NCI-H774 (cell line): ENCODE data around the gene SCAF4.
A peak's percentile ranks its signal among the peaks of the same experiment; 100 is the strongest.
"Not testable (repeated sequence)": the region's sequence is repeated elsewhere in the genome, so short reads cannot be mapped to it uniquely, and the experiment has no call there.

Source experiments
- DNase-seq: peaks from one replicate; lab custom pipeline; 2025; lab: John Stamatoyannopoulos, UW

SCAF4 gene

DNA sequence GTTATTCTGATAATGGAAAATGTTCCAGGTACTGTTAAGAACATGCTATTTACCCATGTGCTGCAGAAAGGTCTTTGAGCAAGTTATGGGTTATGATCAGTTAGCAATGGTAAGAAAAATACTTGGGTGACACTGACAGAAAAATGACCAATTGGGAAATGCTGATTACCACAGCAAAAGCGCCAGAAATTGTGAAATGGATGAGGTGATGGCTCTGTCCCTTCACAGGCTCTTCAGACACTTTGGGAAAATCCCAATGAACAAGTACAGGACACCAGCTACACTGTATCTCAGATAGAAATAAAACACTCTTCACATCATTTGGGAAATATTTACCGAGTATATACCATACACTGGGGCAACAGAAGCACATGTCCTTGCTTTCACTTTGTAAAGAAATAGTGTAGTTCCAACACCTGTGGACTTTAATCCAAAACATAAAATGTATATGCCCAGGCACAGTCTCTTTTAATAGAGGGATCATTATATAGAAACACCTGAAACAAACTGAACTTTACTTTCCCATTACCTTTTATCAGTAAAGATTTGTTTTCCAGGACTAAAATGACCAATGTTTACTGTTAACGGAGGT, 58.5 kb downstream of the SCAF4 start:
- DNase-seq, result no peak

DNA sequence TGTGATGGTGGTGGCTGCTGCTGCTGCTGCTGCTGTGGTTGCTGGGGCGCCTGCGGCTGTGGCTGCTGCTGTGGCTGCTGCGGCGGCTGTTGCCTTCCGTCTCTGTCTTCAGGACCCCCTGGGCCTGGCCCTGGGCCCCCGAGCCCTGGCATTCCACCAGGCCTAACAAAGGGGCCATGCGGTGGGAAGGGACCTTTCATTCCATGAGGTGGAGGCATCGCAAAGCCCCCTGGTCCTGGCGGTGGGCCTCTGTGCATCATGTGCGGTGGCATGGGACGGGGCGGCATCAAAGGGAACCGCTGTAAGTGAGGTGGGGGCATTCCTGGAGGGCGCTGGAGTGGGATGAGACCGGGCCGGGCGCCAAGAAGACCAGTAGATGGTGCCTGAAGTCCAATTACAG, 60.0 kb downstream of the SCAF4 start:
- DNase-seq, result no peak

DNA sequence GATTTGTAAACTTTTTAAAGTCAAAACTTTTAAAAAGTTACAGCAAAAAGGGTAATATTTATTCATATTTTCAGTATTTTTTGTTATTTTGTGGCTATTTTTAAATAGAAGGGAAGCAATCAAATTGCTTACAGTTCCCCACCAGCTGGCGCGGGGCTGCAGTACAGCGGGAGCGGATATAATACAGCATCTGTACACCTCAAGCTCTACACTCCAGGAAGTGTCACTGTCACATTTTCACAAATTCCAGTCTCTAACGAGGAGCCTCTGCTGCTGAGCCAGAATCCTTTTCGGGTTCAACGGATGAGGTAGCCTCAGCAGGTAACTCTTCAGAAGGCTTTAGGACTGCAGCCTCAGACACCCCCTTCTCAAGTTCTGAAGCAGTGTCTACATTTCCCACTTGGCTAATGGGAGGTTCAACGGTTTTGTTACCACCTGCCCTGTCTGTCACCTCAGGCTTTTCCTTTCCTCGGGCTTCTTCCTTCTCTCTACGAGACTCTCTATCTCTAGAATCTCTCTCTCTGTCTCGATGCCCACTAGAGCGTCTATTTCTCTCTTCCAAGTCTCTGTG, 60.7 kb downstream of the SCAF4 start:
- DNase-seq, result no peak

DNA sequence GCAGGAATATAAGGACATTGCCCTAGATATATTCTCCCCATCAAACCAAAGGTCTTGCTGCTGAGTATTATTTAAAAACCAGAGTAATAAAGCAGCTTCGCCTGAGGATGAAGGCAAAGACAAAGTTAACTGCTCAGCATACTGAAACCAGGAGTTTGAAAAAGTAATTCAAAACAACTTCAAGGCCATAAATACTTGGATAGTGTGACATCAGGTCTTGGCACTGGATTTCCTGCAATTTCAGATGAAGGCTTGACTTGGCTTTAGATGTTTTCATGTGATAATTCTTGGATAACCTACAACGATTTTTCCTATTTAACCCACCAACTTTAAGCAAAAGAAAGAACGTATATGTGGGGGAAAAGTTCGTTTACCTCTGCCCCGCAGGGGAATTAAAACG, 61.8 kb downstream of the SCAF4 start:
- no peak for DNase-seq

DNA sequence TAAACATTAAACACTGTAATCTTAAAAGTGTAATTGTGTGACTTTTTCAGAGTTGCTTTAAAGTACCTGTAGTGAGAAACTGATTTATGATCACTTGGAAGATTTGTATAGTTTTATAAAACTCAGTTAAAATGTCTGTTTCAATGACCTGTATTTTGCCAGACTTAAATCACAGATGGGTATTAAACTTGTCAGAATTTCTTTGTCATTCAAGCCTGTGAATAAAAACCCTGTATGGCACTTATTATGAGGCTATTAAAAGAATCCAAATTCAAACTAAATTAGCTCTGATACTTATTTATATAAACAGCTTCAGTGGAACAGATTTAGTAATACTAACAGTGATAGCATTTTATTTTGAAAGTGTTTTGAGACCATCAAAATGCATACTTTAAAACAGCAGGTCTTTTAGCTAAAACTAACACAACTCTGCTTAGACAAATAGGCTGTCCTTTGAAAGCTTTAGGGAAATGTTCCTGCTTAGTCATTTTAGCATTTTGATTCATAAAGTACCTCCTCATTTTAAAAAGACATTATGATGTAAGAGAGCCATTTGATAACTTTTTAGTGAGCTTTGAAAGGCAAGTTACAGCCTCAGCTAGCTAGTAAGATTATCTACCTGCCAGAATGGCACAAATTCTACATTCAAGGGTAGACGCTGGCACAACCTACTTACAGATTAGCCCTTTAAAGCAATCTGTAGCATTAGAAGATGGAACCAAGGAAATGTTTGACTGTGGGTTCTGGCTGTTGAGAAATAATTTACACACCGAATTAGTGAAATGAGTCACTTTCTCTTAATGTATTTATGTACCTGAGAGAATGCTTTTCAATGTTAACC, 63.0 kb downstream of the SCAF4 start:
- DNase-seq, result no peak

DNA sequence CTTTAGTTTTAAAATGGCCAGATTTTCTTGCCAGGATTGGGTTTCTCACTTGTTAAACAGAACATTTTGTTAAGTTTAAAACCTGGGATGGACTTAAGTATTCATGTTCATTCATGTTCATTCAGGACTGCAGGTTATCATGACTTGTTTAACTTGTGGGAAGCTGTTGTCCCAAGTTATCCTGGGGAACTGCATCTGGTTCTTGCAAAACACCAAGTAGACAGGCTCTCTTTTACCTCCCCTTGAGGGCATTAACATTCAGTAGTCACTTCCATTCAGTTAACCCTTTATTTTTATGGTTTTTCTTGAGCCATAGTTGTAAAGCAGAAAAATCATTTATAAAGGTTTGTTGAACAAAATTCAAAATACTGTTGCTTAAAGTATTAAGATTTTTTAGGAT, 64.3 kb downstream of the SCAF4 start:
- DNase-seq, result no peak

DNA sequence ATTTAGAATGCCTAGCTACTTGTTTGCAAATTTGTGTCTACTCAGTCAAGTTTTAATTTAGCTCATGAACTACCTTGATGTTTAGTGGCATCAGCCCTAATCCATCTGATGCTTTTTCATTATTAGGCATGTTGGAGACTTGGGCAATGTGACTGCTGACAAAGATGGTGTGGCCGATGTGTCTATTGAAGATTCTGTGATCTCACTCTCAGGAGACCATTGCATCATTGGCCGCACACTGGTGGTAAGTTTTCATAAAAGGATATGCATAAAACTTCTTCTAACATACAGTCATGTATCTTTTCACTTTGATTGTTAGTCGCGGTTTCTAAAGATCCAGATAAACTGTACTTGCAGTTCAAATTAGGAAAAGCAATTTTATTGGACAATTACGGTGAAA, 64.8 kb downstream of the SCAF4 start:
- DNase-seq, result no peak

DNA sequence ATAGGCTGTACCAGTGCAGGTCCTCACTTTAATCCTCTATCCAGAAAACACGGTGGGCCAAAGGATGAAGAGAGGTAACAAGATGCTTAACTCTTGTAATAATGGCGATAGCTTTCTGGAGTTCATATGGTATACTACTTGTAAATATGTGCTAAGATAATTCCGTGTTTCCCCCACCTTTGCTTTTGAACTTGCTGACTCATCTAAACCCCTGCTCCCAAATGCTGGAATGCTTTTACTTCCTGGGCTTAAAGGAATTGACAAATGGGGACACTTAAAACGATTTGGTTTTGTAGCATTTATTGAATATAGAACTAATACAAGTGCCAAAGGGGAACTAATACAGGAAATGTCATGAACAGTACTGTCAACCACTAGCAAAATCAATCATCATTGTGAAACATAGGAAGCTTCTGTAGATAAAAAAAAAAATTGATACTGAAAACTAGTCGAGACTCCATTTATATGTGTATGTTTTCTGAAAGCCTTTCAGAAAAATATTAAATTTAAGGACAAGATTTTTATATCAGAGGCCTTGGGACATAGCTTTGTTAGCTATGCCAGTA, 65.4 kb downstream of the SCAF4 start:
- DNase-seq, result no peak

DNA sequence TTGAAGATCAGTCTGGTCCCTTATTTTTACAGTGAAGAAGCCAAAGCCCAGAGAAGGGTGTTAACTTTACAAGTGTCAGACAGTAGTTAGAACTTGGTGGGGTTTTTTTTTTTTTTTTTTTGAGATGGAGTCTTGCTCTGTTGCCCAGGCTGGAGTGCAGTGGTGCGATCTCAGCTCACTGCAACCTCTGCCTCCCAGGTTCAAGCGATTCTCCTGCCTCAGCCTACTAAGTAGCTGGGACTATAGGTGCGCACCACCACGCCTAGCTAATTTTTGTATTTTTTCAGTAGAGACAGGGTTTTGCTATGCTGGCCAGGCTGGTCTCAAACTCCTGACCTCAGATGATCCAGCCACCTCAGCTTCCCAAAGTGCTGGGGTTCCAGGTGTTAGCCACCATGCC, 66.0 kb downstream of the SCAF4 start:
- not testable (repeated sequence) for DNase-seq

DNA sequence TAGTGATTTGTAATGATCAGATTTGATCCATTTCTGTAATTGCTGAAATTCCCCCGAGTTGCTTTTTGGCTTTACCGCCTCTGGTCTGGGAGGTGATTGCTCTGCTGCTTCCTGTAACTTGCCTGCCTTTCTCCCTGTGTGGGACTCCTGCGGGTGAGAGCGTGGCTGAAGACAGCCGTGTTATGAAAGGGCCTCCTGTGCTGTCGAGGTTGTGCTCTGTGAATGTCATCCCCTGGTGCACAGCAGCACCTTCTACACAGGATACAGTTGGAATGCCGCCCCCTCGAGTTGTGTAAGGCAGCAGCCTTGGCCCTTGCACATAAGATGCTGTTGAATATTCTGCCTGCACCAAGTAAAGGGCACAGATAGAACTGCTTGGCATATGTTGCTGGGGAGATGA, 66.5 kb downstream of the SCAF4 start:
- no peak for DNase-seq

DNA sequence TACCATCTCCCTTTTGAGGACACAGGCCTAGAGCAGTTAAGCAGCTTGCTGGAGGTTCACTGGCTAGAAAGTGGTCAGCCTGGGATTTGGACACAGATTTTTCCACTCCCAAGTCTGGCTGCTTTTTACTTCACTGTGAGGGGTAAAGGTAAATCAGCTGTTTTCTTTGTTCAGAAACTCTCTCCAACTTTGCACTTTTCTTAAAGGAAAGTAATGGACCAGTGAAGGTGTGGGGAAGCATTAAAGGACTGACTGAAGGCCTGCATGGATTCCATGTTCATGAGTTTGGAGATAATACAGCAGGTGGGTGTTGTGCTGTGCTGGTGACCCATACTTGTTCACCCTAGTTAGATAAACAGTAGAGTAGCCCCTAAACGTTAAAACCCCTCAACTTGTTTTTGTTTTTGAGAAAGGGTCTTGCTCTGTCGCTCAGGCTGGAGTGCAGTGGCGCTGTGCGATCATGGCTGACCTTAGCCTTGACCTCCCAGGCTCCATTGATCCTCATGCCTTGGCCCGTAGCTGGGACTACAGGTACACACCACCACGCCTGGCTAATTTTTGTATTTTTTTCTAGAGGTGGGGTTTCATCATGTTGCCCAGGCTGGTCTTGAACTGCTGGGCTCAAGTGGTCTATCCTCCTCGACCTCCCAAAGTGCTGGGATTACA, 68.2 kb downstream of the SCAF4 start:
- DNase-seq, result no peak

DNA sequence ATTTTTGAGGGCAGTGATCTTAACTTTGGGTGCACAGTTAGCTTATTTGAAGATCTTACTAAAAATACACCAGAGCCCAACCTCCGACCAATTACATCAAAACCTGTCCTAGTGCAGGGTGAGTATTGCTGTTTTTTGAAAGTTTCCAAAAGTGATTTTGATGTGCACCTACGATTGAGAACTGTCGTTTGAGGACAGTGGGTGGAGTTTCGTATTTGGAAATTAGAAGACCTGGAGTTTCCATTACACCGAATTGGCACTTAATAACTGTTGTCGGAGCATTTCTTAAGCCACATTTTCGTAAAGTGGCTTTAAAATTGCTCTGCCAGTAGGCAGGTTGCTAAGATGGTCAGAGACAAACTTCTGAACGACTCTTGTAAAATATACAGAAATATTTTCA, 71.3 kb downstream of the SCAF4 start:
- no peak for DNase-seq

DNA sequence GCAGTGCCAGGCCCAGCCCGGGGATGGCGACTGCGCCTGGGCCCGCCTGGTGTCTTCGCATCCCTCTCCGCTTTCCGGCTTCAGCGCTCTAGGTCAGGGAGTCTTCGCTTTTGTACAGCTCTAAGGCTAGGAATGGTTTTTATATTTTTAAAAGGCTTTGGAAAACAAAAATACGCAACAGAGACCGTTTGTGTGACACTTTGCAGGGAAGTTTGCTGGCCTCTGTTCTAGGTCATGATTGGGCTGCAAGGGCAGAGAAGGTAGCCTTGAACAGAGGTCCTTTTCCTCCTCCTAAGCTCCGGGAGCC, 71.7 kb downstream of the SCAF4 start:
- no peak for DNase-seq

DNA sequence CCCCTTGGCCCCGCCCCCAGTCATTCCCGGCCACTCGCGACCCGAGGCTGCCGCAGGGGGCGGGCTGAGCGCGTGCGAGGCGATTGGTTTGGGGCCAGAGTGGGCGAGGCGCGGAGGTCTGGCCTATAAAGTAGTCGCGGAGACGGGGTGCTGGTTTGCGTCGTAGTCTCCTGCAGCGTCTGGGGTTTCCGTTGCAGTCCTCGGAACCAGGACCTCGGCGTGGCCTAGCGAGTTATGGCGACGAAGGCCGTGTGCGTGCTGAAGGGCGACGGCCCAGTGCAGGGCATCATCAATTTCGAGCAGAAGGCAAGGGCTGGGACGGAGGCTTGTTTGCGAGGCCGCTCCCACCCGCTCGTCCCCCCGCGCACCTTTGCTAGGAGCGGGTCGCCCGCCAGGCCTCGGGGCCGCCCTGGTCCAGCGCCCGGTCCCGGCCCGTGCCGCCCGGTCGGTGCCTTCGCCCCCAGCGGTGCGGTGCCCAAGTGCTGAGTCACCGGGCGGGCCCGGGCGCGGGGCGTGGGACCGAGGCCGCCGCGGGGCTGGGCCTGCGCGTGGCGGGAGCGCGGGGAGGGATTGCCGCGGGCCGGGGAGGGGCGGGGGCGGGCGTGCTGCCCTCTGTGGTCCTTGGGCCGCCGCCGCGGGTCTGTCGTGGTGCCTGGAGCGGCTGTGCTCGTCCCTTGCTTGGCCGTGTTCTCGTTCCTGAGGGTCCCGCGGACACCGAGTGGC, 72.2 kb downstream of the SCAF4 start, which contains the start of gene SOD1:
Gene SOD1 (plus strand): TSS at position 158 of the 723 bp plus-strand sequence. CDS start 77 bp downstream, at position 235.
- peak; percentile 92 for DNase-seq

DNA sequence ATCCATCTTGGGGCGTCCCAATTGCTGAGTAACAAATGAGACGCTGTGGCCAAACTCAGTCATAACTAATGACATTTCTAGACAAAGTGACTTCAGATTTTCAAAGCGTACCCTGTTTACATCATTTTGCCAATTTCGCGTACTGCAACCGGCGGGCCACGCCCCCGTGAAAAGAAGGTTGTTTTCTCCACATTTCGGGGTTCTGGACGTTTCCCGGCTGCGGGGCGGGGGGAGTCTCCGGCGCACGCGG, 72.7 kb downstream of the SCAF4 start:
- no peak for DNase-seq

DNA sequence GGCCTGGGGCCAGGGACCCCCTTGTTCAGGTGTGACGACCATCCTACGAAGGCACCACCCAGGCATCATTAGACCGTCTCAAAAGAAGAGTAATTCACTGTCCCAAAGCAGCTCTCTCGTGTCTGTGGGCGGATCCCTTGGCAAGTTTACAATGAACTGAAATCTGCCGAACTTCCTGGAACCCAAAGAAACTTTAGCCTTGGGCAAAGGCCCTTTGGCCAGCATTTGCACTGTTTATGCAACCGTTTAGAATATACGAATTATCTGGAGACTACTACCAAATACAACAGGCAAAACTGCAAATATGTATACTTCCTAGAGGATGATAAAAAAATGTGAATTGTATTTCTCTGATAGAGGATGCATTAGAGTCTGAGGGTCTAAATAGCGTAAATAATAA, 73.9 kb downstream of the SCAF4 start:
- DNase-seq, result no peak

DNA sequence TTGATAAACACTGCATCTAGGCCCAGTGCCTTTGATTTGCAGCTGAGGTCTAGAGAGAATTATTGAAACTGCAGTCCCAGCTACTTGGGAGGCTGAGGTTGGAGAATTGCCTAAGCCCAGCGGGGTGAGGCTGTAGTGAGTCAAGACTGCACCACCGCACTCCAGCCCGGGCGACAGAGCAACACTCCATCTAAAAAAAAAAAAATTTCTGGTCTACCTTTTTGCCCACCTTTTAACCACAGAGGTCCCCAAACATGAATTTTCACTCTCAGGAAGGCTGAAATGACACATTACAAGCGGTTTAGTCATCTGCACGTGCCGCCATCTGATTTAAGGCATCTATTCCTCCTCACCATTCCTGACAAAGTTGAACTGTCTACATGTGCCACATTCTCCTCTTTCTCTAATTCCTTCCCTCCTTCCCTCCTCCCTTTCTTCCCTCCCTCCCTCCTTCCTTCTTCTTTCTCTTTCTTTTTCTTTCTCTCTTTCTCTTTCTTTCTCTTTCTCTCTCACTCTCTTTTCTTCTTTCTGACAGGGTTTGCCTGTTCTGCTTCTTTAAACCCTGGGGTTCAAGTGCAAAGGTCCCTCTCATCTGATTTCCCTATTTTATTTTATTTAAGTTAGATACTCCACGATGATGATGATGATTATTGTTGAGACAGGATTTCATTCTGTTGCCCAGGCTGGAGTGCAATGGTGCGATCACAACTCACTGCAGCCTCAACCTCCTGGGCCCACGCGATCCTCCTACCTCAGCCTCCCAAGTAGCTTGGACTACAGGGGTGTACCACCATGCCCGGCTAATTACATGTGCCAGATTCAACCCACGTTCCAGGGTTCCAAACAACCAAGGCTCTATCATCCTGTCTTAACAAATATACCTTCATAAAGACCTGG, 75.5 kb downstream of the SCAF4 start:
- DNase-seq, result no peak

DNA sequence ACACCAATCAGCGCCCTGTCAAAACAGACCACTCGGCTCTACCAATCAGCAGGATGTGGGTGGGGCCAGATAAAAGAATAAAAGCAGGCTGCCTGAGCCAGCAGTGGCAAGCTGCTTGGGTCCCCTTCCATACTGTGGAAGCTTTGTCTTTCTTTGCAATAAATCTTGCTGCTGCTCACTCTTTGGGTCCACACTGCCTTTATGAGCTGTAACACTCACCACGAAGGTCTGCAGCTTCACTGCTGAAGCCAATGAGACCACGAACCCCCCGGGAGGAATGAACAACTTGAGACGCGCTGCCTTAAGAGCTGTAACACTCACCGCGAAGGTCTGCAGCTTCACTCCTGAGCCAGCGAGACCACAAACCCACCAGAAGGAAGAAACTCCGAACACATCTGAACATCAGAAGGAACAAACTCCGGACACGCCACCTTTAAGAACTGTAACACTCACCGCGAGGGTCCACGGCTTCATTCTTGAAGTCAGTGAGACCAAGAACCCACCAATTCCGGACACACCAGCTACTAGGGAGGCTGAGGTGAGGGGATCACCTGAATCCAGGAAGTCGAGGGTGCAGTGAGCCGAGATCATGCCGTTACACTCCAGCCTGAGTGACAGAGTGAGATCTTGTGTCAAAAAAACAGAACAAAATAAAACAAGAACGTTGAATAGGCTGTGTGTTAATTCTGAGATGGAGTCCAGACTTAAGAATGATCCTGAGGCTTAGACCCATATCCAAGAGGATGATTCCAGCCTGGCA, 76.9 kb downstream of the SCAF4 start:
- DNase-seq, result not testable (repeated sequence)

DNA sequence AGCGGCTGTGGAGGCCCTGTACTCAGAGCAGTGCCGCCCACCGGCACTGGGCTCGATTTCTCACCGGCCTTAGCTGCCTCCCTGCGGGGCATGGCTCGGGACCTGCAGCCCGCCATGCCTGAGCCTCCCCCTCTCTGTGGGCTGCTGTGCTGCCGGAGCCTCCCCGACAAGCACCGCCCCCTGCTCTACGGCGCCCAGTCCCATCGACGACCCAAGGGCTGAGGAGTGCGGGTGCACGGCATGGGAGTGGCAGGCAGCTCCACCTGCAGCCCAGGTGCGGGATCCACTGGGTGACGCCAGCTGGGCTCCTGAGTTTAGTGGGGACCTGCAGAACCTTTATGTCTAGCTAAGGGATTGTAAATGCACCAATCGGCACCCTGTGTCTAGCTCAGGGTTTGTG, 77.6 kb downstream of the SCAF4 start:
- DNase-seq, result no peak

DNA sequence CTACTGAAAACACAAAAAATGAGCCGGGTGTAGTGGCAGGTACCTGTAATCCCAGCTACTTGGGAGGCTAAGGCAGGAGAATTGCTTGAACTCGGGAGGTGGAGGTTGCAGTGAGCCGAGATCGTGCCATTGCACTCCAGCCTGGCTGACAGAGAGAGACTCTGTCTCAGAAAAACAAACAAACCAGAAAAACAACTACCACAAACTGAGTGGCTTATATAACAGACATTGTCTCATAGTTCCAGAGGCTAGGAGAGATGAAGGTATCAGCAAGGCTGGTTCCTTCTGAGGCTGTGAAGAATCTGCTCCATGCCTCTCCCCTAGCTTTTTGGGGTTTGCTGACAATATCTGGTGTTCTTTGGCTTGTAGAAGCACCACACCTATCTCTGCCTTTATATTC, 80.4 kb downstream of the SCAF4 start:
- not testable (repeated sequence) for DNase-seq

DNA sequence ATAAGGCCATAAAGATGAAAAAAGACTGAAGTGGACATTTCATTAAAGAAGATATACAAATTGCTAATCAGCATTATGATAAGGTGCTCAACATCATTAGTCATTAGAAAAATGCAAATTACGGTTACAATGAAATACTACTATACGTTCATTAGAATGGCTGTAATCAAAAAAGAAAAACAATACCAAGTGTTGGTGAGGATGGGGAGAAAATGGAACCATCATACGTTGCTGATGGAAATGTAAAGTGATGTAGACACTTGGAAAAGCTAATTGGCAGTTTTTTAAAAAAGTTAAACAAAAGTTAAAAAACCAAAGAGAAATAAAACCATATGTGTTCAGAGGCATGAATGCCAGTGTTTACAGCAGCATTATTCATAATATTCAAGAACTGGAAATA, 81.0 kb downstream of the SCAF4 start:
- no peak for DNase-seq
